Esophagus muscularis mucosa (tissue), 4 donors: ENCODE data around the gene SLX4IP. TPM values are rescaled to one million over a fixed set of nuclear protein-coding genes. Genes with fewer than 3 reads are reported as not detected.

Experiments
- DNase-seq: peaks from one replicate; pipeline ENCODE4 v3.0.0-alpha.2; 2017; ENCODE audit errors: extremely low spot score
- H3K27ac ChIP-seq, 4 donors: fragments of 200-600 bp; sonication (generic); replicated peaks in 1 of 4; 1 replicate in 3 of 4; 2 replicates in 1 of 4; pipeline ENCODE4 v1.5.1; 2016 to 2019; ENCODE audit warnings: mild to moderate bottlenecking in 1 of 4
- H3K27me3 ChIP-seq, 4 donors: fragments of 200-600 bp; sonication (generic); one replicate each; pipeline versions ENCODE4 v1.5.1 to v1.6.0; 2016 to 2019
- H3K36me3 ChIP-seq, 4 donors: fragments of 200-600 bp; sonication (generic); one replicate each; pipeline ENCODE4 v1.5.1; 2016 to 2019
- H3K4me1 ChIP-seq, 4 donors: fragments of 200-600 bp; sonication (generic); one replicate each; pipeline ENCODE4 v1.5.1; 2016 to 2019
- H3K4me3 ChIP-seq, 4 donors: fragments of 200-600 bp; sonication (generic); 1 replicate in 2 of 4; 2 replicates in 2 of 4; pipeline ENCODE4 v1.5.1; 2016 to 2019; ENCODE audit warnings: mild to moderate bottlenecking in 4 of 4, moderate library complexity in 1 of 4
- H3K9me3 ChIP-seq, 4 donors: fragments of 200-600 bp; sonication (generic); 1 replicate in 3 of 4; 2 replicates in 1 of 4; pipeline ENCODE4 v1.5.1; 2016 to 2019
- CTCF ChIP-seq, 3 experiments: fragments of 200-600 bp in 2 of 3; fragments of 450-650 bp in 1 of 3; sonication (generic) in 2 of 3; IDR thresholded peaks; one replicate each; pipeline ENCODE4 v1.5.1; 2017 to 2019; ENCODE audit warnings: antibody characterized with exemption in 3 of 3, mild to moderate bottlenecking in 2 of 3, moderate library complexity in 1 of 3
- EP300 ChIP-seq: sonication (generic); formaldehyde crosslinking; IDR thresholded peaks from one replicate; pipeline ENCODE4 v1.6.1; 2017; ENCODE audit warnings: antibody characterized with exemption
- POLR2A ChIP-seq: fragments of 450-650 bp; IDR thresholded peaks from one replicate; pipeline ENCODE4 v1.6.1; 2017; ENCODE audit warnings: antibody characterized with exemption, moderate library complexity, mild to moderate bottlenecking, low read depth
- POLR2AphosphoS5 ChIP-seq, 2 donors: sonication (generic); formaldehyde crosslinking; IDR thresholded peaks; one replicate each; pipeline ENCODE4 v1.6.1; 2017; ENCODE audit warnings: antibody characterized with exemption in 2 of 2
- WGBS: methylation state at CpG from one replicate; pipeline ENCODE4 v1.1.5; 2018; 5-methylcytosine and 5-hydroxymethylcytosine counted together
- intact Hi-C: fragments of 100-400 bp; cut with DNase I; formaldehyde crosslinking; loops from one replicate; pipeline ENCODE4 v1.15.1; 2023
- total RNA-seq, 4 donors: library from RNA; depleted of rRNA; stranded (reverse); fragments of >200 nt; gene quantifications; one replicate each; pipeline versions ENCODE4 v1.1.0 to v1.2.1, GENCODE V29; 2016

SLX4IP gene
- total RNA-seq, 4 donors from 2014 or later: 1.2 to 2.1 (median 1.5) TPM

- no peak for TF ChIP-seq POLR2A
- no peak for TF ChIP-seq EP300
- no peak for TF ChIP-seq POLR2AphosphoS5 (IDR thresholded peaks at IDR 0.05)
- no peak for TF ChIP-seq CTCF (IDR thresholded peaks at IDR 0.05)
- Histone ChIP-seq H3K36me3 (peaks cover 2 to 75% (median 34%) of the 10 kb centered on the region in 4 donors), H3K27me3 (no peaks in the 10 kb centered on the region), H3K4me1 (peaks cover 56 to 73% (median 65%) of the 10 kb centered on the region in 4 donors), H3K27ac (no peak overlapping the region), H3K9me3 (no peaks in the 10 kb centered on the region), H3K4me3 (no peak overlapping the region)
- intact Hi-C loops: loop anchor here (10.0 kb wide), 1 partner anchor 611 kb away; no protein-coding TSS in a partner anchor
- 73% methylated on average over 8 of the region's 8 CpGs for WGBS
- DNase-seq: no peak
Measured at GRCh38 chr20:10663756-10664155, 228.7 kb downstream of the SLX4IP start.

GRCh38 chr20:10665027-10665561, 230.0 kb downstream of the SLX4IP start:
- H3K27ac ChIP-seq: peak overlapping the region in 3 of 4 donors; percentile 15 to 60 (median 36)
- no peak overlapping the region for H3K4me3 ChIP-seq
- TF ChIP-seq POLR2AphosphoS5 (IDR thresholded peaks at IDR 0.05): no peak
- no peak for TF ChIP-seq CTCF (IDR thresholded peaks at IDR 0.05)
- no peak for TF ChIP-seq EP300
- no peak for TF ChIP-seq POLR2A
- DNase-seq: no peak
- intact Hi-C loops: loop anchor here (10.0 kb wide), 1 partner anchor 610 kb away; no protein-coding TSS in a partner anchor
- H3K4me1 ChIP-seq: peaks cover 50 to 74% (median 69%) of the 10 kb centered on the region in 4 donors
- WGBS: 73% methylated on average over 7 of the region's 7 CpGs
- H3K27me3 ChIP-seq: no peaks in the 10 kb centered on the region
- H3K36me3 ChIP-seq: peaks cover 2 to 67% (median 31%) of the 10 kb centered on the region in 4 donors
- H3K9me3 ChIP-seq: no peaks in the 10 kb centered on the region

GRCh38 chr20:10665791-10666190, 230.7 kb downstream of the SLX4IP start:
- TF ChIP-seq CTCF (IDR thresholded peaks at IDR 0.05): no peak
- no peak for TF ChIP-seq POLR2A
- no peak for TF ChIP-seq EP300
- no peak for TF ChIP-seq POLR2AphosphoS5 (IDR thresholded peaks at IDR 0.05)
- H3K9me3 ChIP-seq: no peaks in the 10 kb centered on the region
- H3K27me3 ChIP-seq: no peaks in the 10 kb centered on the region
- H3K4me3 ChIP-seq: no peak overlapping the region
- peaks cover 45 to 71% (median 63%) of the 10 kb centered on the region in 4 donors for H3K4me1 ChIP-seq
- 57% methylated on average over 6 of the region's 6 CpGs for WGBS
- peaks cover 2 to 60% (median 26%) of the 10 kb centered on the region in 4 donors for H3K36me3 ChIP-seq
- no peak for DNase-seq
- H3K27ac ChIP-seq: peak overlapping the region; percentile 49 to 60 (median 56)
- intact Hi-C loops: loop anchor here (10.0 kb wide), 1 partner anchor 609 kb away; no protein-coding TSS in a partner anchor

DNA sequence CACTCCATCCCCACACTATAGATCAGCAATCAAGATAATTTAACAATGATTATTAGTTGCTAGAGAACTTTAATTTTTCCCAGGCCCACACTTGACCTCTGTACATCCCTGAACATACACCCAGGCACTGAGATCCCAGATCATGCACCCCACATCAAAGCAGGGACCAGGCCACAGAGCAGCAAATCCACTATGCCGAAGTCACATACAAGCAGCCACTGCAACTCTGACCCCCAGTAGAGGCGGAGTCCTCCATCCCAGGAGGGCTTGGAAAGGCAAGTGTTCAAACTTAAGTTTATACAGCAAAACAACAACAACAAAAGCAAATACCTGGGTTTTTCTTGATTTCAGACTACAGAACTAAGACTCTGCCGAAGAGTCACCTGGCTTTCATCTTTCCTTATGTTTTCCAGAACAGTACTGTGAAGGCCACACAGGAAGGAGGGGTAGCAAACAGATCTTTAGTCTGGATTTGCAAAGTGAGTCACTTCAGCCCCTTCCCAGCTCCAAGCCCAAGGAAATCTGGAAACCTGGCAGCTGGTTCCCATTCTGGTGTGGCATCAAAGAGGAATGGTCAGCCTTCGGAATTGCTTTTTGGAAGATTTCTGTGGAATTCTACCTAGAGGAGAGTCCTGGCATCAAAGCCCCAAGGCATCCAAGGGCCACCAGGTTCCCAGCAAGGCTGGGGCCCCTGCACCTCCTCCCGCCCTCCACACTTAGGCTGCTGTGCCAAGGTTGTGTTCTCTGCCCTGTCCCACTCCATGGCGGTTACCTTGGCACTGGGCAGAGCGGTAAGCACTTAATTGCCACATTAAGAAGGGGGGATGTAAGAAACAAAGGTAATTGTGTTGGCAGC, 231.3 kb downstream of the SLX4IP start:
- intact Hi-C loops: loop anchor here (10.0 kb wide), 1 partner anchor 608 kb away; no protein-coding TSS in a partner anchor
- peaks cover 0 to under 1% (median 0%) of the 10 kb centered on the region in 4 donors for H3K27me3 ChIP-seq
- DNase-seq: no peak
- peak overlapping the region; percentile 49 to 60 (median 56) for H3K27ac ChIP-seq
- peaks cover 2 to 54% (median 19%) of the 10 kb centered on the region in 4 donors for H3K36me3 ChIP-seq
- peaks cover 42 to 72% (median 64%) of the 10 kb centered on the region in 4 donors for H3K4me1 ChIP-seq
- H3K4me3 ChIP-seq: peak overlapping the region in 3 of 4 donors; percentile 10 to 32 (median 10)
- H3K9me3 ChIP-seq: no peaks in the 10 kb centered on the region
- TF ChIP-seq EP300: no peak
- no peak for TF ChIP-seq CTCF (IDR thresholded peaks at IDR 0.05)
- no peak for TF ChIP-seq POLR2AphosphoS5 (IDR thresholded peaks at IDR 0.05)
- no peak for TF ChIP-seq POLR2A
- WGBS: 80% methylated on average over 7 of the region's 7 CpGs
